Activated CD4-positive, alpha-beta T cell treated with anti-CD3 and anti-CD28 coated beads, Interleukin-2, amount 50 U/mL, for 4 hours (primary cell): ENCODE data around the gene ADARB2.

Experiments
- DNase-seq, 2 experiments: peaks; one replicate each; pipeline ENCODE4 v3.0.0-alpha.2; 2020

The ADARB2 gene

DNA sequence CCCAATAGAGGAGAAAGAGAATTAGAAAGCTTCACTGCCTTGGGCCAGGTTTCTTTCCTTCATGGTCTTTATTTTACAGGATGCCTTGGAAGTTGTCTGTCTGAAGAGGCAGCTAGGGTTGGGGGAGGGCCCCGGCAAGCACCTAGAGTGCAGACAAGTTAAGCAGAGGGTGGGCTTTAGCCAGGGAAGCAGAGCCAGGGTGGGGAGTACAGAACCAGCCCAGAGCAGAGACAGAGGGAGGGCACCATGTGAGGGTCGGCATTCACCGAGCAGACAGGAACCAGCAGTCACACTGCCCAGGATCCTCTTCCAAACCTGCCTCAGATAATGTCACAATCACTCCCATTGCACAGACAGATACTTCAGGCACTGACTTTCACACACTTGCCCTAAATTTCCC is 75.9 kb downstream of the ADARB2 start:
- DNase-seq, result no peak

DNA sequence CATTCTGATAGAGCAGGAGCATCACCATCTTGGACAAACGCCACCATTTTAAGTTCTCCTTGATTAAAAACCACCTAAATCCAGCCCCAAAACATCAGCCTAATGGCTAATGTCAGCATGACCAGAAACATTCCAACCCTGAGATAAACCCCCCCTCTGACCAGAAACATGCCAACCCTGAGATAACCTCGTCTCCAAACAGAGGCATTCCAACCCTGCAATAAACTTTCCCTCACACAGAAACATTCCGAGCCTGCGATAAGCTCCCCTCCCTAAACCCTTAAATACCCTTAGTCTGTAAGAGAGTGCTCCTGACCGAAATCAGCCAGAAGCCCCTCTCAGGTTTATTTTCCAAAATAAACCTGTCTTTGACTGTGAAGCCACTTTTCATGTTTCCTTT is 76.5 kb downstream of the ADARB2 start:
- no peak for DNase-seq

DNA sequence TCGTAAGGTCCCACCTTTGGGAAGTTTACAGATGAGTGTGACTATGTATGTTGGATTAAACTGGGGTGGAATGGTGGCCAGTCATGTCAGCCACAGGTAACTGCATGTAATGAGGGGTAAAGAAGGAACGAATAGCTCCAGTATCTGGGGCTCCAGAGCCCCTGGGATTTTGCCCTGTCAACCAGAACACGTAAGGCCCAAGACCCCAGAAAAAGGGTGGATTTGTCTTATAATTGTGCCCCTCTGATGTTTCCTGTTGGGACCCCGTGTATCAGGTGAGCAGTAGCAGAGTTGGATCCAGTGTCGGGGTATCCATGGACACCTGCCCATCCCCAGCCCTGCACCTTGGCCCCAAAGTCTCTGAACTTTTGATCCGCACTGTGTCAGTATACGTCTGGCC is 76.9 kb downstream of the ADARB2 start:
- no peak for DNase-seq

DNA sequence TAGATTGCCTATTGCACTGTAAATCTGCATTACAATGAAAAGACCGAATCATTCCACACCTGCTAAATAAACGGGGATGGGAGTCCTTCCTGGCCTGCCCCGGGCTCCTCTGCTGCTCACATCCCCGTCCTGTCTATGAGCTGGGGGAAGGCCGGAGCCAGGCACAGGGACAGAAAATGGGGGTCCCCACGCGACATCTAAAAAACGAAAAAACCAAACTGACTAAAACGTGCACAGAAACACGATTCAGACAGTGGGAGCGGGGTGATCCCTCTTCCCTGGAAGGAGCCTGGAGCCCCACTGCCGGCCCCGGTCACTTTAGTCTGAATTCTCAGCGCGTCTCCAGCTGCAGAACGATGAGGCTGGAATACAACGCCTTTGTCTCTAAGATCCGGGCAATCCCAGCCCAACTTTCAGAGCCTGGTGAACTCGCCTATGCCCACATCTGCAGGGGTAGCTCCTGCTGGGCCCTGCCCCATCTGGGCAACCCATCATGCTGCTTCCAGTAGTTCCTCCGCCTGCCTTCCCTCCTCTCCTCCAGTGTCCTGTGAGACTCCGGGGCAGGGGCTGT is 78.0 kb downstream of the ADARB2 start:
- DNase-seq, result no peak

DNA sequence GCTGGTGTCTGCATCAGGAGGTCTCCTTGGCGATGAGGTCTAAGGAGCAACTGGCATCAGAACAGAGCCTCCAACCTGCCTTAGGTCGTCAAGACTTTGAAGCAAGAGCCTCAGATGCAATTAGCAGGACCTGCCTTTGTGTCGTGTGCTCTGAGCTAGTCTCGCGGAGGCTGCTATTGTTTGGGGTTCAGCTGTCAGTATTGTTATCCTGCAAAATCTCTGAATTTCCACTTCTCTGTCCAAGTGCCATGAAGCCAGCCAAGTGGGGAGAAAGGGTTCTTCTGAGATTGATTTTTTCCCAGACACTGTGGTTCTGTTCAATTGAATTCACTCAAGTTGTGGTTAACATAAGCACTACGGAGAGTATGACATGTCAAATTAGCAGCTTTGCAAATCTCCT is 78.7 kb downstream of the ADARB2 start:
- no peak for DNase-seq

DNA sequence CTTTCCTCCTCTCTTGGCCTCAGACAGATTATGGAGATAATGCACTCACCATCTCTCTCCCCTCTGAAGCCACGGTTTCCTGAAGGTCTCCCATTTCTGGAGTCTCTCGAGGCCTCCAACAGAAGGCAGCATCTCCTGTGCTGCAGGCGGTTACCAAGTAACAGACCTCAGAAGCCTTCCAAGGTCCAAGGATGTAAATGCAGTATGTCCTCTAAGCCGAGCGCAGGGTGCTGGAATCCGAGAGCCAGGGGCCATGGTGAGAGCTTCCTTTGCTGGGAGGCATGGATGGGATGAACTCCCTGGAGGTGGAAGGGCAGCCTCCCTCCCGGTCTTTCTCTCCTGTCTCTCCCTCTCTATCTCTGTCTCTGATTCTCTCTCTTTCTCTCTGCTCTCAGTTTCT is 79.8 kb downstream of the ADARB2 start:
- no peak for DNase-seq

DNA sequence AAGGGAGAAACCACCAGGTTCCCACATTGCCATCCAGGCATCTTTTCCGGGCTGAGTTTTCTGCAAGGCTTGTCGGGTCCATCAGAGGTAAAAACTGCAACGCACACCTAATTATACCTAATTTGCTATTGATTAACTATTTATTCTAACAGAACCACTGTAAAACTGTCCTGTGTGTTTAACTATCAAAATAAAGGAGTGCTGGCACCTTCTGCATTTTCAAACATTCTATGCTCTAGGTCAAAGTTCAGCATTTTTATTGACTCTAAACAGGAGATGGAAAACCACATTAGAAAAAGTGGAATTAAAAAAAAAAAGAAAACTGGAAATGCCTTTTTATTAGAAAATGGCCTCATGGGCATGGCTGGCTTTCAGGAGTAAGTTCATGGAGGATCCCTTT is 82.0 kb downstream of the ADARB2 start:
- DNase-seq, result no peak

DNA sequence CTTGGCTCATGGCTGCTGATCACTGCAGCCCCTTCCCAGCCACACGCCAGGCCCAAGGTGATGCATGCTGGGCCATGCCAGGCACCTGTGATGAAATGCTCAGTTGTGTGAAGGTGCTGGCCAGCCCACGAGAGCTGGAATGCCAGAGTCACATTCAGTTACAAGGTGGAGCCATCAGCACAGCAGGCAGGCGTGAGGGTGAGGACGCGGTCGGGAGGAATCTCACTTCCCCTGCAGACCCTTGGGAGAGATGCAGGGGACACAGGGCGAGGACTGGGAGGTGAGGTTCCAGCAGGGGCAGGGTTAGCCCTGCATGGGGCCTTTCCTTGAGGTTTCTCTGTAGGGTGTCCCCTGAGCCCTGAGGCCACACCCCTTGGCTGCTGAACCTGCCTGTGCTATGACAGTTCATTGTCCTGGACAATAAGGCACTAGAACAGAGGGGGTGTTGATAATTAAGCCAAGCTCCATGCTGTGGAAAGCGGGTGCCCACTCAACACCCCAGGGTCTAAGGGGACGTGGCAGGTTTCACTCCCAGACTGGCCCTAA is 82.4 kb downstream of the ADARB2 start:
- DNase-seq, result no peak

DNA sequence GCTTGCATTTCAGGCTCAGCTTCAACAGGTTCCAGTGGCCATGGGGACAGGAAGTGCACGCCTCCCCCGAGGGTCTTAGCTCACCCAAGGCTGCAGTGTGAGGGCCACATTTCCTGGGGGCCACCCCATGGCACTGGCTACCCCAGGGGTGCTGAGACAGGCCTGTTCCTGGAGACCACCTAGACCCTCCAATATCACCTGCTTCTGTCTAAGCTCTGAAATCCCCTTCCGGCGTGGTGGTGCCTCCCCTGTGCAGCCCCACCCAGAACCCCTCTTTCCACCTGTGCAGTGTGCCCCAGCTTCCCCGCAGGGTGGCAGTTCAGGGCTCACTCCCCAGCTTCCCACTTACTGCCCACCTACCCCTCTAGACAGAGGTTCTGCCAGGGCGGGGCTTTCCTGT is 83.1 kb downstream of the ADARB2 start:
- no peak for DNase-seq

DNA sequence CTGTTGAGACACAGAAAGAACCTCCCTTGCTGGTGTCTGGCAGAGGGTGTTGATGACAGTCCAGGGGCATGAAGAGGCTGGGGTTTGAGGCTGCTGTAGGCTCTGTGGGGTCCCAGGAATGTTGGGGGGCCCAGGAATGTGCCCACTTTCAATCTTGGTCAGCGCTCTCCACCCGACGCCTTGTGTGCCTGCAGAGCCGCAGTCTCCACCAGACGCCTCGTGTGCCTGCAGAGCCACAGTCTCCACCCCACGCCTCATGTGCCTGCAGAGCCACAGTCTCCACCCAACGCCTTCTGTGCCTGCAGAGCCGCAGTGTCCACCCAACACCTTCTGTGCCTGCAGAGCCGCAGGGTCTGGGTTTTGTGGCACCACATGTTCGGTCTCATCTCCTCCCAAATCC is 84.0 kb downstream of the ADARB2 start:
- no peak for DNase-seq

DNA sequence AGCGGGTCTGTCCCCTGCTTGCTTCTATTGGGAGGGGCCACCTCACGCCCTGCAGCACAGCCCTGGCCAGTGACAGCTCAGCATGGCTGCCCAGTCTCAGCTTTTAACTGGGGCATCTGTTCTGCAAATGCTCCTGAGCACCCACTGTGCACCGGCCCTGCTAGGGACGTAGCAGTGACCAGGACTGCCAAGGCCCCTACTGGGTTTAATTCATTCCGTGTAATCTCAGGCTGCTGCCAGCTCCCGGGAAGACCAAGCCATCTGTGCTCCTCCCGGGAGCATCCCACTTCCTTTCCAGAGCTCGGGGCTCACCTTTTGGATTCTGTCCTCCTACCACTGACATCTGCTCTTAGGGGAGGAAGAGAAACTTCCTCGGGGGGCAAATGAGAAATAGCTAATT is 85.2 kb downstream of the ADARB2 start:
- no peak for DNase-seq

DNA sequence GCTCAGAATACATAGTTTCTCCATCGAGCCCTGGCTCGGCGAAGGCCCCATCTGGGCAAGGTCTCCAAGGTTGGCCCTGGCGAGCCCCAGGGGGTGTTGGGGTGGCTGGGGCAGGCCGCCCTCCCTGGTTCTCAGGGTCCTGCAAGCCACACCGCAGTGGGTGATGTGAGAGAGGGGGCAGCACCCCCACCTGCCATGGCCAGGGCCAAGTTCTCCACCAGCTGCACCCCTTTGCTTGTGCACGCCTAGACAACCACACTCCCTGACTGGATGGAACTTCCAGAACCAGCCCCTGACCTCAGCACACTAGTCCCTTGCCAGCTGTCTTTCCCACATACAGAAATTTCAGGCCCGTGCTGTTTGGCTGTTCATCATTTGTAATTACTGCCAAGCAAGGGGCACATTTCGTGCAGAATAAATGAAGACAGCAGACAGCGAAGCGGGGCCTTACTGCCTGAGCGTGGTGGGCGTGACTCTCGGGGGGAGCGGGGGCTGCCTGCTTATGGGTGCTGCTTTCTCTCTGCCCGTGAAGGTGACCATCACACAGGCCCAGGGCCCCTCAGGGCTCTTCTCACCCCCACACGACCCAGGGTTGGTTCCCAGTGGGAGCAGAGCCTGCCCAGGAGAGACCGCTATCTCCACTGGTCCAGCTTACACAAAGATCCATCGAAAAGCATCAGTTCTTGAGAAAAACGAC is 85.9 kb downstream of the ADARB2 start:
- DNase-seq, result no peak

DNA sequence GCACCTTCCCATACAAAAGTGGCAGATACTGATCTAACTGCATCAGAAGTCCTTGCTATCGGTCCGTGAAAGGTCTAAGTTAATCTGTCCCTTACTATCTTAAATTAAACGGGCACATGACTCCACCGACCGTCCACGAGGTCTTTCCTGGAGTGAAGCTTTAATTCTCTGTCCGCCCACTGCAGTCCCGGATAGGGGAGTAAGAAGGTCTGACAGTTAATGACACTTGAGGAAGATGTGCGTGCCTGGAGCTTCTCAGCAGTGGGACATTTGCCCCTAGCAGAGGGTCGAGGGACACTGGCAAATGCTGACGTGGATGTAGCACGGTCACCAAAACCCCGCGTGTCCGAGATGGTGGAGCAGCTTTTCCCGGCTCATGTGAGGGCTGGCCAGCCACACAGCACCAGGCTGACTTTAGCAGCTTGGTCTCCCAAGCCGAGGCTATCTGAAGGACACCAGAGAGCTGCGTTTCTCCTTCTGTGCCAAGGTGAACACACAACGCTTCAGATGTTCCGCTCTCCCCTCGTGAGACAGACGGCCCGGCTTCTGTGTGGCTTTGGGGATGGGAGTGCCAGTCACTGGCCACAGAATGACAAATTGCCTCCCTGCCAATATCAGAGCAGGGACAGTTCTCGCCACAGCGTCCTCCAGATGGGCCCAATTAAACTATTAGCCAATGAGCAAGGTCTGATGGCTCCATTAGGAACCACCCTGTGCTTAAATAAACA is 86.6 kb downstream of the ADARB2 start:
- DNase-seq, result no peak

DNA sequence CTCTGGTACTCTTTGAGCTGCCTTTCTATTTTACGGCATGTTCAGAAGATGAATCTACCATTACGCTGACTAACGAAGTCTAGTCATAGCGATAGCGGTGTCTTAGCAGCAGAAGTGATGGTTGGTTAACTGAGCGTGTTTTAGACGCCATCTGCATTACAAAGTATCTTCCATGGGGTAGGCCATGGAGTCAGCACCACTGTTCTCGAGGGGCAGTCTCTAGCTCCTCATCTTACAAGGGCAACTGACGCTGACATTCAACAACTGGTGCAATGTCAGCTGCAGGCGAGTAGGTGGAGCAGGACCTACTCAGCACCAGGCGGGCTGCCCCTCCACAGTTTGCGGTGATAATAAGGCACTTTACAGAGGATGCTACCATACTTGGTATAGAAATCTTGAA is 88.7 kb downstream of the ADARB2 start:
- DNase-seq, result no peak

DNA sequence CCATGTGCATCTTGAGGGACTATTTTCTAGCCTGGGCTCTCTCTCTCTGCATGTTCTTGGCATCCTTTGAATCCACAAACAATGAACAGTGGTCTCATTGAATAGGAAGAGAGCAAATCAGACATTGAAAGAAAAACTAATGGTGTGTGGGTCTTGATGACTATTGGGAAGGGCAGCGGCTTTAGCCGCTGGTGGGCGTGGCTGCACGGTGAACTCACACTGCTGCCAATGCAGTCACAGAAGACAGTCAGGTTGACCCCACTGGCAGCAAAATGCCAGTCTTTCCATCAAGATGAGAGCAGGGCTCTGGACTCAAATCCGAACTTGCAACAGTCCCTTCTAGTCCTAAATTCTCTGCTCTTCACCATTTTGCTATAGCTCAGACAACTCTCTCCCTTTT is 91.0 kb downstream of the ADARB2 start:
- no peak for DNase-seq

DNA sequence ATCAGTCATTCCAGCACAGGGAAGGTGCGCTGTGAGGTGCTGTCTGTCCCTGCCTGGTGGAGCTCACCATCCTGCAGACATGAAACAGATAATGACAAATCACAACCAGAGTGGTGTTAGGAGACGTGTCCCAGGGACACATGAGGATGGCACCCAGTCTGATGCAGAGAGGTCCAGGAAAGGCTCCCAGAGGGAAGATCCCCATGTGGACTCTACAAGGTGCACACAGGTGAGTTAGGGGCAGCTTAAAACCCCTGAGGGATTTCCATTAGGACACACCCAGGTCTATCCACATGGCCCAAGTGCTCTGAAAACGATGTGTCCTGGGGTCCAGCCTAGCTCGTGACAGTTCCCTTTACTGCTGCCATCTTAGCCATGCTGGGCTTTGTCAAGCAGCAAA is 91.4 kb downstream of the ADARB2 start:
- DNase-seq, result no peak

DNA sequence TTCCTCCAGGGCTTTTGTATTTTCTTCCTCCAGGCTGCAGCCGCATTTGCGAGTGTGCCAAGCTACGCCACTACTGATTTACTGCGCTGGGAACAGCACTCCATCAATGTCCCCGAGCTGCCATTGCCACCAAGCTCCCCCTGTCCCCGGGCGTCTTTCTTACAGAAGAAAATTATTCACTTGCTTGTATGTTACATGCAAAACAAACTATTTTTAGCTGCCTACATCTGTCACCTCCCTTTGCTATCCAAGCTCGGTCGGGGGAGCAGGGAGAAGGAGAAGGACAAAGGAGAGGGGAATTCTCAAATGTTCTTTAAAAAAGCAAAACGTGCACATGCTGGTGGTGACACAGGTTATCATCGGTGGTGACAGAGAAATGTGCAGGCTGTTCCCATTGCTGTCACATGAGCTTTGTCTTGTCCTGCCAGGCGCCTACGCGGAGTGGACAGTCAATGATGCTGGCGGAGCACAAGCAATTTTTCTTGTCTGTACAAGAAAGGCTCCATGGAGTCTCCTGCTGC is 93.1 kb downstream of the ADARB2 start:
- no peak for DNase-seq

DNA sequence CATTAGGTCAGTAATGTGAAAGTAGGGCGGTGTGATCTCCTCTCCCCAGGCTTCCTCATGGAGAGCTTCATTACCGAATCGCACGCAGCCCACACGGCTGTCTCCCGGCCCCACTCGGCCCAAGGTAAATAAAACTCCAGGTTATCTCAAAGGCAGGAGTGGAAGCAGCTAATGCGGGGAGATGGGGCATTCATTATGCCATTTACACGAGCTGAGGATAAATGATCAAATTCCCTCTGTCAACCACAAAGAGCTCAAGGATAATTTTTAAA is 93.5 kb downstream of the ADARB2 start:
- DNase-seq, result no peak

DNA sequence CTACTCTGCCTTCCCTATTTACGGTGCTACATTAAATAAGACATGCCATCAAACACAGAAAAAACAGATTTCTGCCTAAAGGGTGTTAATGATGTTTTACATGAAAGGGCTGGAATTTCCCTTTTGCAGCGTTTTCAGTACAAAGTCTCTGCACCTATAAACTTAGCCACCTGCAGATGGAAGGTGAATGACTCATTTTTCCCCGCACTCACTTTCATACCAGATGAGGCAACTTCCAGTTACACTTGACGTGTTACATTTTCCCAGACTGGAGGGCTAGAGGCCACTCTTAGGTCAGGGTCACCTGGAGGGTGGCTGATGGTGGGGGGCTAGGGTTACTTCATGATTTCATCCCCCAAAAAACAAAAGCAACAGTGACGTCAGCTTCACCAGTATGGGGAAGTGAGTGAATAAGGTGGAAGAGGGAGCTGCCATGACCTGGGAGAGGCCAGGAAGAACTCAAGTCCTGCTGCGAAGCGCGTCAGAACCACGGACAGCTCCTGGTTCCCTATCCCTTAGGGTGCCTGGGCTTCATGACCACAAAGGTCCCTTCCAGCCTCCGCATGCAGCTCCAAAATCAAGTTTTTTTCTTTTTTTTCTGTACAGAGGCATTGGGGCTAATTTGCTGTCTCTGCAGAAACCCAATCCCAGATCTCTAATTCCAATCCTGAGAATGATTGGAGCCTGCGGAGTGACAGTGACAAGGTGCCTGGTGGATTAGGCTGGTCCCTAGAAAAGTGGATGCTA is 94.0 kb downstream of the ADARB2 start:
- no peak for DNase-seq

DNA sequence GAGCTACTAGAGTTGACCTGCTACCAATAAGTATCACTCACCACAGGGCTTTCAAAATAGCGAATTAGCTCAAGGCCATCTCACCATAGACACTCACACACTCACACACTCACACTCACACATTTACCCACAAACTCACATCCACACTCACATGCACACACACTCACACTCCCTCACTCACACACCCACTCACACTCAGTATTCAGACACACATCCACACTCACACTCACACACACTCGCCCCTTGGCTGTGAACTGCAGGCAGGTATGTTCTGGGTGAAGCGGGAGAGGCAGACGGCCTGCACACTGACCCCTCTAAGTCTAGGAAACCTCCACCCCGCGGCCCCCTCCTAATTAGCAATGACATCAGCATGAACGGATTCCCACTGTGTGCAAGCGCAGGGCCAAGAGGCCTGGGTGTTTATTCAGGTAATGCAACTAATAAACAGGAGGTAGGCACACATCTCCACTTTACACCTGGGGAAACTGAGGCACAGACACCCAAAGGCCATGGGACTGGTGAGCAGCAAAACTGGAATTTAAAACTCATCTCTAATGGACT is 94.6 kb downstream of the ADARB2 start:
- DNase-seq, result no peak

DNA sequence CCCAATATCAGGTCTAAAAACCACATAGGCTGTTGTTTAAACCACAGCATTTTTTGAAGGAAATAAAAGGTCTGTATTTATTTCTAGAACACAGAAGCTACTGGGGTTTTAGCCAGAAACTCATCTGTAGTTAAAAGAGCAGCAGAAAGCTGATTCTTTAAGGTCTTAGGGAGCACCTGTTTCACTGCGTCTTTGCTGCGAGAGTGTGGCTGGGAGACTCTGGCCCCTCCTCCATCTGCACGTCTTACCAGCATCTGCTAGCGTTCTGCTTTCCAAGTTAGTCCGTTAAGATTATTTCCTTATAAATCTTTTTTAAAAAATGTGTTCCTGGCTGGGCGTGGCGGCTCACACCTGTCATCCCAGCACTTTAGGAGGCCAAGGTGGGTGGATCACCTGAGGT is 95.9 kb downstream of the ADARB2 start:
- no peak for DNase-seq

DNA sequence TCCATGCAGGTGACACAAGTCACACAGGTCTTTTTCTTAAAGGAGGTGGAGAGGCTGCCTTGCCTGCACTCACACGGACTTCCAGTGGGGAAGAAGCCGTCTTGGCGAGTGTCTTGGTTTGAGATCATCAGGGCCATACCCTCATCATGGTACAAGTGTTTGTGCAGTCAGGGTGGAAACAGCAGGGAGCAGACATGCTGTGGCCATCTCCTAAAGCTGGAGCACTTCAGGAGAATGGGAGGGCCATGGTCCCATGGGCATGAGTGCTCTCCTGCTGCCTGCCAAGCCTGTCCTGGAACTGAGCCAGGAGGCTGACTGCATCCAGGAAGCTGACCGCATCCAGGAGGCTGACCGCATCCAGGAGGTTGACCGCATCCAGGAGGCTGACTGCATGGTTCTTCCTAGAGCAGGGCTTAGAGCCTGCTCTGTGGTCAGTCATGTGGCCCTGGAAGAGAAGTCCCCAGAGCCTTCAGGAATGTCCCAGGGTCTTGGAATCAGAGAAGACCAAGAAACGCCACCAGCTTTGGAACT is 98.4 kb downstream of the ADARB2 start:
- no peak for DNase-seq

DNA sequence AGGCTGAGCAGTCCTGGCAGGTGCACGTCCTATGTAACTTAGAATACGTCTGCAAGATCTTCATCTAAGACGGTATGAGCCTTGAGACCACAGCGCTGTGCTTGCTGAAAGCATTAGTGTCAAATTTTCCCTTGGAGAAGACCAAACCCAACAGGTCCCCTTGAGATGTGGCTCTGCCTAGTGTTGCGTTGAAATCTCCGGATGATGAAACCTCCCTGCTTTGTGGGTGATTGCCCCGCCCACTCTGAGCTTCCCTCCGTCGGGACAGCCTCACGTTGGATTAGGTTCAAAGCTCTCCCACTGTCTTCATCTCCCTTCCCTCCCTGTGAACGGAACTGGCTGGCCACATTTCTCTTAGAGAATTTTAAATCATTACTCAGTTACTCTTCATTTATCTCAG is 102.0 kb downstream of the ADARB2 start:
- DNase-seq, result no peak
